Upper lobe of right lung (tissue), 1 donor: ENCODE data around the gene CLPTM1L. TPM values are rescaled to one million over a fixed set of nuclear protein-coding genes. Genes with fewer than 3 reads are reported as not detected.
A peak's percentile ranks its signal among the peaks of the same experiment; 100 is the strongest.

Experiments
- ATAC-seq: fragments of 200-7000 bp; cut with Tn5 transposase; one replicate; pipeline ENCODE4 v1.9.1; 2020; ENCODE audit warnings: mild to moderate bottlenecking, moderate library complexity
- DNase-seq: peaks from one replicate; pipeline ENCODE4 v3.0.0-alpha.2; 2020
- H3K27ac ChIP-seq: fragments of 200-600 bp; one replicate; pipeline ENCODE4 v1.8.0; 2022
- H3K27me3 ChIP-seq: fragments of 200-600 bp; one replicate; pipeline ENCODE4 v1.8.0; 2022; ENCODE audit warnings: mild to moderate bottlenecking
- H3K36me3 ChIP-seq: fragments of 200-600 bp; one replicate; pipeline ENCODE4 v1.8.0; 2022
- H3K4me1 ChIP-seq: fragments of 200-600 bp; one replicate; pipeline ENCODE4 v1.8.0; 2022
- H3K4me3 ChIP-seq: fragments of 200-600 bp; one replicate; pipeline ENCODE4 v1.8.0; 2022; ENCODE audit warnings: mild to moderate bottlenecking
- H3K9me3 ChIP-seq: fragments of 200-600 bp; one replicate; pipeline ENCODE4 v1.8.0; 2022
- CTCF ChIP-seq: fragments of 200-600 bp; IDR thresholded peaks from one replicate; pipeline ENCODE4 v1.8.0; 2022; ENCODE audit warnings: antibody characterized with exemption
- intact Hi-C: fragments of 100-400 bp; cut with DNase I; formaldehyde crosslinking; loops from one replicate; pipeline ENCODE4 v1.11.0; 2022
- total RNA-seq: library from RNA; stranded (reverse); fragmentation: NEBNext Ultra II Directional; extraction: Animal tissue kit (Norgen Biotek cat#: 25700); gene quantifications from one replicate; pipeline ENCODE4 v1.2.1, GENCODE V29; 2021
- donor health status: DM: no; HTN: yes; CAD: no; lungs with severe emphysema.

CLPTM1L gene
- total RNA-seq, 1 donor from 2014 or later, result 153 TPM

GRCh38 chr5:1315018-1315708 lies 29.7 kb downstream of the CLPTM1L start:
- no peaks in the 10 kb centered on the region for H3K9me3 ChIP-seq
- intact Hi-C loops, result no loop called here
- H3K4me3 ChIP-seq, result no peak overlapping the region
- no peaks in the 10 kb centered on the region for H3K27me3 ChIP-seq
- no peak overlapping the region for H3K27ac ChIP-seq
- ATAC-seq, result no peak
- DNase-seq, result peak; percentile 39
- H3K4me1 ChIP-seq, result peaks cover 19% of the 10 kb centered on the region
- no peak for TF ChIP-seq CTCF
- H3K36me3 ChIP-seq, result peaks cover 28% of the 10 kb centered on the region

GRCh38 chr5:1314564-1314982 lies 30.3 kb downstream of the CLPTM1L start:
- no peak for TF ChIP-seq CTCF
- no peak for ATAC-seq
- Histone ChIP-seq H3K4me3 (no peak overlapping the region), H3K27ac (no peak overlapping the region), H3K36me3 (peaks cover 22% of the 10 kb centered on the region), H3K4me1 (peaks cover 19% of the 10 kb centered on the region), H3K9me3 (no peaks in the 10 kb centered on the region), H3K27me3 (no peaks in the 10 kb centered on the region)
- intact Hi-C loops, result no loop called here
- peak; percentile 56 for DNase-seq

- Histone ChIP-seq H3K9me3 (no peaks in the 10 kb centered on the region), H3K27ac (no peak overlapping the region), H3K4me3 (no peak overlapping the region), H3K36me3 (peaks cover 8% of the 10 kb centered on the region), H3K27me3 (no peaks in the 10 kb centered on the region), H3K4me1 (peaks cover 19% of the 10 kb centered on the region)
- intact Hi-C loops, result no loop called here
- DNase-seq (peak; percentile 54), ATAC-seq (no peak)
- TF ChIP-seq CTCF, result no peak
Measured at GRCh38 chr5:1312993-1313833, 31.7 kb downstream of the CLPTM1L start.

DNA sequence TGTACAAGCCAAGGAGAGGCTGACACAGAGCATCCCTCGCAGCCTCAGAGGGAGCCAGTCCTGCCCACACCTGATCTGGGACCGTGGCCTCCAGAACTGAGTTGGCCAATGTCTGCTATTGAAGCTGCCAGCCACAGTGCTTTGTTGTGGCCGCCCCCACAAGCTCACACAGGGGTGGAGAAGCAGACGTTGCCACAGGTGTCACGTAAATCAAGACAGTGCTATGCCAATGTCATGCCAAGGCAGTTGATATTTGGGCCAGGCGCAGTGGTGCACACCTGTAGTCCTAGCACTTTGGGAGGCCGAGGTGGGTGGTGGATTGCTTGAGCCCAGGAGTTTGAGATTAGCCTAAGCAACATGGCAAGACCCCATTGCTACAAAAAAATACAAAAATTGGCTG lies 32.7 kb downstream of the CLPTM1L start:
- ATAC-seq (no peak), DNase-seq (peak; percentile 51)
- H3K4me1 ChIP-seq, result peaks cover 19% of the 10 kb centered on the region
- no peaks in the 10 kb centered on the region for H3K36me3 ChIP-seq
- no peak overlapping the region for H3K4me3 ChIP-seq
- no peak for TF ChIP-seq CTCF
- H3K27ac ChIP-seq, result no peak overlapping the region
- H3K27me3 ChIP-seq, result no peaks in the 10 kb centered on the region
- H3K9me3 ChIP-seq, result no peaks in the 10 kb centered on the region
- intact Hi-C loops, result no loop called here

- no peak for TF ChIP-seq CTCF
- no peaks in the 10 kb centered on the region for H3K9me3 ChIP-seq
Measured at GRCh38 chr5:1311439-1312055, 33.4 kb downstream of the CLPTM1L start.

More at GRCh38 chr5:1311439-1312055, 33.4 kb downstream of the CLPTM1L start:
- Histone ChIP-seq H3K27ac (no peak overlapping the region), H3K36me3 (no peaks in the 10 kb centered on the region), H3K4me3 (no peak overlapping the region), H3K27me3 (no peaks in the 10 kb centered on the region), H3K4me1 (peaks cover 19% of the 10 kb centered on the region)
- intact Hi-C loops, result no loop called here
- DNase-seq (peak; percentile 42), ATAC-seq (no peak)
